Superior temporal gyrus (tissue), 1 donor: Measurements from ENCODE around the gene PPM1F.
"Not testable (repeated sequence)": the region's sequence is repeated elsewhere in the genome, so short reads cannot be mapped to it uniquely, and the experiment has no call there.

ENCODE experiments used
- DNase-seq: peaks from one replicate; pipeline ENCODE4 v3.0.0-alpha.2; 2016; ENCODE audit errors: extremely low spot score

PPM1F gene

DNA sequence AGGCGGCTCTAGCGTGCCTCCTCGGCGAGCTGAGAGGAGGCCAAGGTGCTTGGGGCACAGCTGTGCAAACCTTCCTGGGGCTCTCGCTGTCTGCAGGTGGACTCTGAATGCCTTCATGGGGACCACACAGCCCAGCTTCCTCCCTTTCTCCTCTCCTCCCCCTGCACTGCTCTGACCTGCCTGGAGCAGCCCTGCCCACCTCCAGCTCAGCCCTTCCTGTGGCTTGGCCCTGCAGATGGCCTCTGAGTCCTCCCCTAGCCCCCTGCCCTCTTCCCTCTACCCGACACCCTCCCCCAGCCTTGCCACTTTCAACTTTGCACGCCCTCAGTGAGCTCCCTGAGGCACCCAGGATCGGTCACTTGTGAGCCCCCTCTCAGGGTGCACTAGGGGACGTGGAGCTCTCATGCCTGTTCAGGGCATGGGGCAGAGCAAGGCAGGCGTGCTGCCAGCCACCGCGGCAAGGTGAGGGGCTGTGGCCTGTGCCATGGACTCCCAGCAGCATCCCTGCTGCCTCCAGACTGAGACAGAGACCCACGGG lies 31.4 kb downstream of the PPM1F start:
- DNase-seq = no peak

DNA sequence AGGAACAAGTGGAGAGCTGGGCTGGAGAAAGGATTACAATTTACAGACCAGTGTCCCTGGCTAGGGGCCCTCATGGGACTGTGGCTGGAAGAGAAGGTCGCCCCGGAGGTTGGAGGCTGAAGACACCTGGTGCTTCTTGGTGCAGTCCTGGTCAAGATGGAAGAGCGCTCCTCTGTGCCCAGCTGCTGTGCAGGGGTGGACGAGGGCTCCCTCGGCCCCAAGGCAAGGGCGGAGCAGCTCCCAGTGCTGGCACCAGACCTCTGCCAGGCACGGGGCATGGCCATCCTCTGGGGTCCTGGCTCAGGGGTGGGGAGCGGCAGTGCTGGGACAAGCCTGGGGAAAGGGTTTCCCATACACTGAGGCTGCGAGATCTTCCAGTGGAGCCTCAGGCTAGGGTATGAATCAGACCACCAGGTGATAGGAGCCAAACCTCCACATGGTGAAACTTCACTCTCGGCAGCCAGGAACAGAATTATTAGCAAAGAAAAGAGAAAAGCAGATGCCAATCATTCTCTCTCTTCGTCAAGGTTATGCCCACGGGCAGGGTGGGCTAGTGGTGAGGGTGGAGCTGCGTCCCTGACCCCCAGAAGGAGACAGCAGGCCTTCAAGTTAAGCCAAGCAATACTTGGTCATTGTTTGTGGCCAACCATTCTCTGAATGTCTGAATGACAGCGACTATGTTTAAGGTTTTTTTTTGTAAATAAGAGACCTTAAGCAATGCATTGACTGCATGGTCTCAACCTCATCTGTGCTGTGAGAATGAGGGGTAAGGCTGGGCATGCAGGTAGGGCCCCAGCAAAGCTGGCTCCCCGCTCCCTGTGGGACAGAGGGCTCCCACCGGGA lies 32.1 kb downstream of the PPM1F start:
- DNase-seq = no peak

DNA sequence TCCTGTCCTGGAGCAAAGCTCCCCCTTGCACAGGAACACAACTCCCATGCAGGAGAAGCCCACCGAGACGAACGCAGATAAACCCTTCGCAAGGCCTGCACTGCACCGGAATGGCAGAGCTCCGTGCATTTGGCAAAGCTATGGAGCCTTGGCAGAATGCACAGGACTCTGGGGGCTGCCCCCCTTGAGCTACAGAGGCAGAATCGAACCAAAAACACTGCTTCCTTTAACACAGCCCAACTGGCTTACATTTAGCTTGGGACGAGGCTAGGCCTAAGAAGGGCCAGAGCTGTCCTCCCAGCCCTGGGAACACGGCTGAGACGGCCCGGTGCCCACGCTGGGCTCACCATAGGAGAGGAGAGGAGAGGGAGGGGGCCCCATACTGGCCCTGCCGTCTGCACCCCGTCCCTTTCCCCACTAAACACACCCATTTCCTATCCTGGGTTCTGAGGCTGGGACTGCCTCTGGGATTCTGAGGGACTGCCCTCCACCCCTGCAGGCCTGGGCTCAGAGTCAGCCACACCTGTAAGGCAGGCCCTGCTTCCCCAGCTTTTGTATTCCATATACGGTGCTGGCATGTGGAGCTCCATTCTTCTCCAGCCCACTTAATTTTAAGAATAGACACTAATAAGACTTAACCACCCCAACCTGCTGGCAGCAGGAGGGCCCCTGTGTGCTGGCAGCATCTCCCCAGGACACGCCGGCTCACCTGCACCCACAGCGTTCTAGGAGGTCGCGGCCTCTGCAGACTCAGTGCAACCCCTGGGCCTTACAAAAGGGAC lies 32.9 kb downstream of the PPM1F start:
- no peak for DNase-seq

DNA sequence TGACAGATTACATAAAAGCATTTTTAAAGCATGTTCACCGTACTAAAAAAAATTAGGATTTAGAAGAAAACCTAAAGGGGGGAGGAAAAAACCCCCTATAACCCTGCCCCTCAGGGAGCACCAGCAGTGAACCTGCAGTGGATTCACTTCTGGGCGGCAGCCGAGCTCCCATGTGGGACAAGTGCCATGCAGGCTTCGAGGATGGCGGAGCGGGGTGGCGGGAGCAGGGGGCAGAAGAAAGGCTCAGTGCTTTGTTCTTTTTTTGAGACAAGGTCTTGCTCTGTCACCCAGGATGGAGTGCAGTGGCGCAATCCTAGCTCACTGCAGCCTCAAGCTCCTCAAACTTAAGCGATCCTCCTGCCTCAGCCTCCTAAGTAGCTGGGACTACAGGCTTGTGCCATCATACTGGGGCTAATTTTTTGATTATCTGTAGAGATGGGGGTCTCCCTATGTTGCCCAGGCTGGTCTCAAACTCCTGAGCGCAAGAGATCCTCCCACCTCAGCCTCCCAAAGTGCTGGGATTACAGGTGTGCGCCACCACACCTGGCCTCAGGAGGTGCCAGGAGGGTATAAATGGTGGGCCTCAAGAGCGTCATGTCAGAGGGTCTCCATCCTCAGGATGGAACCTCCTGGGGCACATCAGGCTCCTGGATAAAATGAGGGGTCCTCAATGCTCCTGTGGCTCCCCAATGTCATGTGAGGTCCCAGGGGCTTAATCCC lies 34.0 kb downstream of the PPM1F start:
- DNase-seq = no peak

DNA sequence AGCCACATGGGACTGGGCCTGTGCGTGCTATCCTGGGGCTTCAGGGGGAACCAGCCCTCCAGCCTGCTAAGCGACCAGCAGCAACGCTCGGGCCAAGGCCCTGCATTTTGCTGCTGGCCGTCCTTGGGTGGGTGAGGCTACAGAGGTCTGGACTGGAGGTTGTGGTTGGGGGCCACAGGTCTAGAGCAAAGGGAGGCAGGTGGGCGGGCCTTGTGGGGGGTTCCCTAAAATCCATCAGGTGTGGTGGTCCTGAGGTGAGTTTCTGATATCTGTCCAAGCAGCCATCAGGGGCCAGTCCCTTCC lies 34.7 kb downstream of the PPM1F start:
- no peak for DNase-seq

DNA sequence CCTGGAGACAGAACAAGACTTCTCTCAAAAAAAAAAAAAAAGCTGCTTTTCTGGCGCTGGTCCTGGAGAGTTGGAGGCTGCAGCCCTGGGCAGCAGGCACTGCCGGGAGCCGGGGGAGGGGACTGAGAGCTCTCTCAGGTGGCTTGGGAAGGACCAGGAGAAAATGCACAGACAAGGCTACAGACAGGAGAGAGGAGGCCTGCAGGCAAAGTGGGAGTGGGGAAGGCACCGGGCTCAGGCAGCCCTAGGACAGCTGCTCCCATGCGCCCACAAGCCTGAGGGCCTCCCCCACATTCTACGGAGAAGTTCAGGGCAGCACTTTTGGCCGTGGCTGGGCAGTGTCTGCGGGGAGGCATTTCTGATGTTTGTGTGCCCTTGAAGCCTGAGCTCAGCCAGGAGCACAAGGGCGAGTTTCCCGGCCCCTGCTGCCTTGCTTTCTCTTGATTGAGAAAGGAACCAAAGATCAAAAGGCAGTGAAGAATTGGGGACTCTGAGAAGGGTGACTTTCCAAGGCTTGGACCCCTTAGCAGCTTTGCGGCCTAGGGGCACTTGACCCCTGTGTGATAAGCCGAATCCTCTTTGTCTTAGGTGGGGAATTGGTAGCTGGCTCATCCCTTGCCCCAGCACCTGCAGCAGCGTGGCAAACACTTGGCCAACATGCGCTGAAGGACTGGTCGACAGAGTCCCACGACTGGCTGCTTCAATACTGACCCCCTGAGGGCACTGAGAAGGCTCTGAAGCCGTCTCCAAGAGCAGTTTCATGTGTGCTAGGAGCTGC lies 35.3 kb downstream of the PPM1F start:
- no peak for DNase-seq

DNA sequence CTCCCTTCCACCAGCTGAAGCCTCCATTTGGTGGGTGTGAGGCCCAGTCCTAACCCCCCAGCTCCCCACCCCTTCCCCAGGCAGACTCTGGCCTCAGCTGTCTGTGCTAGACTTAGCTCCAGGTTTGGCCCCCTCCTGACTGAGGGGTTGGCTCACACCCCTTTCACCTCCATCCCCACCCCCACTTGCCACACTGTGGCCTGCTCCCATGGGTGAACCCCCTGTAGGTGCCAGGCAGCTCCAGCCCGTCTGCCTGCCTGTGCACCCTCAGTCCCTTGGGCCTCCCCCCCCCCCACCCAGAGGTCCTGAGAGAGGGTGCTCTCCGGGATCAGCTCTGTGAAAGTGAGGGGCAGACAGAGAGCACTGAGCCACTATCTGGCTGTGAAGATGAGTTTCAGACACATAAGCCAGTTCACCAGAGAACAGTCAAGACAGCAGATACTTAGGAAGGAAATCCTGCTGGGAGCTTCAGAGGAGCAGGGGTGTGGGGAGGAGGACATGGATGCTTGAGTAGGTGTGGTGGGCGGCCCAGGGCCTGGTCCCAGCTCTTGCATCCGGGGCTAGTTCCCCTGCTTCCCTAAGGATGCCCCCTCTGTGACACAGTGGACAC lies 36.2 kb downstream of the PPM1F start:
- no peak for DNase-seq

DNA sequence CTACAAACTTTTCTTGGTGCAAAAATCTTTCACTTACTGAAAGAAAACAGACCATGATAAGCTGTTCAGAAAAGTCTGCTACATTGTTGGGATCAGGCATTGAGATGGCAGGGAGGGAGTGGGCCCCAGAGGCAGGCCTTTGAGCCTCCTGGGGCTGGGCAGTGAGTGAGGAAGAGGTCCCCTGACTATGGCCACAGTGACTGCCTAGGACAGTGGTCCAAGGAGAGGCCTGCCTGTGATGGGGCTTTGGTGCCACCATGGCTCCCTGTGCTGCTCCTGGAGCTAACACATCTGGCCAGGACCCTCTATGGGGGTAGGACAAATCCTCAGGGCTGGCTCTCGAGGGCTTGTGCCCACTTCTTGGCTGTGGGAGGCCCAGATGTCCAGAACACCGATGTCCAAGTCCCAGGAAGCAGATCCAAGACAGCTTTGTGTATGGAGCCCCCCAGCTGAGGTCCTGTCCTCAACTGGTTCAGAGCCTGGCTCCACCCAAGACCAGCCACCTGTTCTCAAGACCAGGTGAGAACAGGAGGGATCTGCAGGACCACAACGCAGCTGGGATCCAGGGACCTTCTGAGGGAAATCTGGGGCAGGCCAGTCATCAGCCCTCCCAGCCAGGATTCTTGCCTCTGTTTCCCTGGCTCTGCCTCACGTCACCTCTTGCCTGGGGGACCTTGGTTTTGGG lies 36.9 kb downstream of the PPM1F start:
- no peak for DNase-seq

DNA sequence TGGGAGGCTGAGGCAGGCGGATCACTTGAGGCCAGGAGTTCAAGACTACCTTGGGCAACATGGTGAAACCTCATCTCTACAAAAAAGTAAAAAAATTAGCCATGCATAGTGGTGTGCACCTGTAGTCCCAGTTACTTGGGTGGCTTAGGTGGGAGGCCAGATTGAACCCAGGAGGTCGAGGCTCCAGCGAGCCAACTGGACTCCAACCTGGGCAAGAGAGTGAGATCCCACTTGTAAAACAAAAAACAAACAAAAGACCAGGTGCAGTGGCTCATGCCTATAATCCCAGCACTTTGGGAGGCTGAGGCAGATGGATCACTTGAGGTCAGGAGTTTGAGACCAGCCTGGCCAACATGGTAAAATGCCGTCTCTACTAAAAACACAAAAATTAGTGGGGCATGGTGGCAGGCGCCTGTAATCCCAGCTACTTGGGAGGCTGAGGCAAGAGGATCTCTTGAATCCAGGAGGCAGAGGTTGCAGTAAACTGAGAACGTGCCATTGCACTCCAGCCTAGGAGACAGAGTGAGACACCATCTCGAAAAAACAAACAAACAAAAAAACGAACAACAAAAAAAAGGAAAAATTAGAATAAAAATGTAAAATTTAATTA lies 38.5 kb downstream of the PPM1F start:
- not testable (repeated sequence) for DNase-seq

DNA sequence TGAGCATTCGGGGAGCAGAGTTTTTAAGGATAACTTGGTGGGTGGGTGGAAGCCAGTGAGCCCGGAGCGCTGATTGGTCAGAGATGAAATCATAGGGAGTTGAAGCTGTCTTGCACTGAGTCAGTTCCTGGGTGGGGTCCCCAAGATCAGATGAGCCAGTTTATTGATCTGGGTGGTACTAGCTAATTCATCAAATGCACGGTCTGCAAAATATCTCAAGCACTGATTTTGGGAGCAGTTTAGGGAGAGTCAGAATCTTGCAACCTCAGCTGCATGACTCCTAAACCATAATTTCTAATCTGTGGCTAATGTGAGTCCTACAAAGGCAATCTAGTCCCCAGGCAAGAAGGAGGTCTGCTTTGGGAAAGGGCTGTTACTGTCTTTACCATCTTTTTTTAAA lies 42.3 kb downstream of the PPM1F start:
- not testable (repeated sequence) for DNase-seq

DNA sequence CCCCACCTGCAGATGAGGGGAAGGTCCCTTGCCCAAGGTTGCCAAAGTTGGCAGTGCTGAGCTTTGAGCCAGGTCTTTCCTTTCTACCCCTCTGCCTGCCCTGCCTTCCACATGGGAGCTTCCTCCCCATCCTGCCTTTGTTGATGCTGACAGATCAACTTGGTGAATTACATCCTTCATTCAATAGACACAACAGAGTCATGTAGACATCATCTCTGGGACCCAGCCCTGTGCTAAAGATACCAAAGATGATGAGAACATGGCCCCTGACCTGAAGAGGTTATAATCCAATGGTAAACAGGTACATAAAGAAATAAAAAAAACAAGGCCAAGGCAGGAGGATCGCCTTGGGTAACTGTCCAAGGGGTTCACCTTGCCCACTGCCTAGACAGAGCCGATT lies 42.8 kb downstream of the PPM1F start:
- no peak for DNase-seq

DNA sequence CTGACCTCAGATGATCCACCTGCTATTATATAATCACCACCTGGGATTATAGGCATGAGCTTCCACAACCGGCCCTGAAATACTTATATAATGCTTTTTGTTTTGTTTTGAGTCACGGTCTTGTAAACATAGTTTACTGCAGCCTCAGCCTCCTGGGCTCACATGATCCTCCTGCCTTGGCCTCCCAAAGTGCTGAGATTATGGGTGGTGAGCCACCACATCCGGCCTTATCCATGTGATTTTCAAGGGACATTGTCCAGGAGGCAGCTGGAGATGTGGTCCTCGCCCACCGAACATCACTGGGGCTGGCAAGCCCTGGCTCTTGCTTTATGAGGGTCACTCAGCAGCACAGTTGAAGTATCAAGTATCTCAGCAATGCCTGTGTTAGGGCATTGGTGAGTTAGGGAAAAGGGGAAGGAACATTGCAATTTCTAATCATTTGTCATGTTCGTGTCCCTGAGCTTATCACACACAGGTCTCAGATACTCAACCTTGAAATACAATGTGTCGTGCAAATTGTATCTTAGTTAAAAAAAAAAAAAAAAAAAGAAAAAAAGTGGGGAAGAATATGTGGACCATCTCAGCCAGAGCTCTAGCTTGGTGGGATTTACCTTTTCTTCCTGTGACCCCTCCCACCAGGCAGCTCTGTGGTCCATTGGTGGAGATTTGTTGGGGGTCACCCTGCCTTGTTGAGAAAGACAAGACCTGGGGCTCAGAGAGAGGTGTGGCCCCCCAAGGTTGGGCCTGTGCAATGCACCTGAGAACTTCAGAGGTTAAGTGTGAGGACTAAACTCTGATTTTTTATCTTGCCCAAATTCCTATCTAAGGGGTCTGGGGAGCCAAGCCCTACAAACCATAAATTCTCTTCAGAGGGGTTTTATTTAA lies 44.8 kb downstream of the PPM1F start:
- no peak for DNase-seq

DNA sequence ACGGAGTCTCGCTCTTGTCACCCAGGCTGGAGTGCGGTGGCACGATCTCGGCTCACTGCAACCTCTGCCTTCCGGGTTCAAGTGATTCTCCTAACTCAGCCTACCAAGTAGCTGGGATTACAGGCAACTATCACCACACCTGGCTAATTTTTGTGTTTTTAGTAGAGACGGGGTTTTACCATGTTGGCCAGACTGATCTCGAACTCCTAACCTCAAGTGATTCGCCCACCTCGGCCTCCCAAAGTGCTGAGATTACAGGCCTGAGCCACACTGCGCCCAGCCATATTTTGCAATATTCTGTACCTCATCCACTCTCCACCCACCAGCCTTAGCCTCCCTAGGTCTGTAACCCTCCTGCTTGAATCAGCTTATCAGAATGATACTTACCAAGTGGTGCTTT lies 47.4 kb downstream of the PPM1F start:
- not testable (repeated sequence) for DNase-seq

DNA sequence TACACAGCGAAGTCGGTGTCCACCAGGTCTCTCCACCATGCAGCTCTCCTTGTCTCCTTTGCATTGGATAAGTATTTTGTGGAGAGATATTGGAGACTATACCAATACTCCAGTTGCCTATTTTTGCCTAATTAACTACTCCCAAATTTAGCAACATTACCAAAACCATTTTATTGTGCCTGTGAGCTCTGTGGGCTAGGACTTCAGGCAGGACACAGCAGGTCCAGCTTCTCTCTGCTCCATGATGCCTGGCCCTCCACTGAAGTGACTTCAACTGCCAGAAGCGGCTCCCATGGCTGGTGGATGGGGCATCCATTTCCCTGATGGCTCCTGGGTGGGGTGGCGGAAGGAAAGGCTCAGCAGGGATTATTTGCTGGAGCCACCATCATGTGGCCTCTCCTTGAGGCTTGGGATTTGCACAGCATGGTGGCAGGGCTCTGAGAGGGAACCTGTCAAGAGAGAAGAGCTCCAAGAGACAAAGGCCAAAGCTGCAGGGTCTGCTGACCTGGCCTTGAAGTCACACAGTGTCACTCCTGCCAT lies 48.3 kb downstream of the PPM1F start:
- DNase-seq = no peak

DNA sequence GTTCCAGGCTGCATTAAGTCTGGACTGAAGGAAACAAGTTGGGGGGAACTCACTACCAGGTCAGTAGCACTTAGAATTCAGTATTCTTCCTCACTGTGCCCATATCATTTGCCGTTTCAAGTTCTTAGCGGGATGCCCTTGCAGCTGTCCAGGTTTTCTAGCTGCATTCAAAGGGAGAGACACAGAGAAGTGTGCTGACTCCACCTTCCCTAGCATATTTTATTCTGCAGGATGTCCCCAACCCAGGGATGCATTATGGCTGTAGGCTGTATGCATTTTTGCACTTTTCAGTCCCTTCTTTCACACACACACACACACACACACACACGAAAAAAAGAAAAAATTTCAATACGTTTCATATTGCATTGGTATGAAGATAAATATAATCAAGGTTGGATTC lies 49.4 kb downstream of the PPM1F start:
- DNase-seq = no peak

DNA sequence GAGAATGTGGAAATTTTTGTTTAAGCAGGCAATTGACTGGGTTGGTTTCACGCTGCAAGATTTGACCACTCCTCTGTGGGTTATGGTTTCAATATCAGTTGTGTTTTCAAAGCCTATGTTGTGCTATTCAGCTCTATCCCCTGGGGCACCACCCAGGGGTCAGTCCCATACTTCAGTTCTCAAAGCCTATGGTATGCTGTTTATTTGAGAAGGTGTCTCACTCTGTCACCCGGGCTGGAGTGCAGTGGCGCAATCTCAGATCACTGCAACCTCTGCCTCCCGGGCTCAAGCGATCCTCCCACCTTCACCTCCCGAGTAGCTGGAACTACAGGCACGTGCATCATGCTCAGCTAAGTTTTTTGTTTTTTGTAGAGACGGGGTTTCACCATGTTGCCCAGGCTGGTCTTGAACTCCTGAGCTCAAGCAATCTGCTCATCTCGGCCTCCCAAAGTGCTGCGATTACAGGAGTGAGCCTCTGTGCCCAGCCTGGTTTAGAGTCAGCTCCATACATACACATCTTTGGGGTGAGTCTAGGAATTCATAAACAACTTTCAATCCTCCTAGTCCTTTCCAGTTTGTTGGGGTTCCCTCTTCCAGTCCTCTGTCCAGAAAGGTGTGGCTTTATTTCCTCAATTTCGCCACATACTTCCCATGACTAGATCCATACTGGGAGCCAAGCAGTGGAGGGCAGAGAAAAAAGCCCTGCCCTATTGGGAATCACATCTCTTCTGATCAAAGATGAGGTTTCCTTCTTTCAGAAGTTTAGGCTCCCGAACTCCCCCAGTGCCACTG lies 50.2 kb downstream of the PPM1F start:
- DNase-seq = no peak

DNA sequence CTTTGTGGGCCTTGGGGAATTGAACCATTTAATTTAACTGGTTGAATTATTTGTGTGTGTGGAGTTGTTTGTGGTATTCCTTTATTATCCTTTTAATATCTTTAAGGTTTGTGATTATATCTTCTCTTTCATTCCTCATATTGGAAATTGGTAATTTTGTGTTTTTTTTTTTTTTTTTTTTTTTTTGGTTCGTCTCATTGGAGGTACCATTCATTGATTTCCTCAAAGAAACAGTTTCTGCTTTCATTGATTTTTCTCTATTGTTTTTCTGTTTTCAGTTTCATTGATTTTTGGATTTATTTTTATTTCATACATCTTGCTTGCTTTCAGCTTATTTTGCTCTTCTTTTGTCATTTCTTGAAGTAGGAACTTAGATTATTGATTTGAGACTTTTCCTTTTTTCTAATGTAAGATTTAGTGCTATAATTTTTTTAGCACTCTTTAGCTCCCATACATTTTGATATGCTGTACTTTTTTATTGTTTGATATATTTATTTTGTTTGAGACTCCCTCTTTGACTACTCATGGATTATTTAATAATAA lies 54.2 kb downstream of the PPM1F start:
- no peak for DNase-seq
